Activated naive CD4-positive, alpha-beta T cell treated with anti-CD3 and anti-CD28 coated beads, Interleukin-2, amount 50 U/mL, for 24 hours (primary cell): ENCODE data around the gene ASS1.
"Not testable (repeated sequence)": the region's sequence is repeated elsewhere in the genome, so short reads cannot be mapped to it uniquely, and the experiment has no call there.

Experiments
- H3K27ac Mint-ChIP-seq: one replicate; pipeline ENCODE4 v1.8.0; 2021; ENCODE audit warnings: mild to moderate bottlenecking, mixed read lengths
- H3K27me3 Mint-ChIP-seq: one replicate; pipeline ENCODE4 v1.8.0; 2021; ENCODE audit warnings: mixed read lengths
- H3K36me3 Mint-ChIP-seq: one replicate; pipeline ENCODE4 v1.8.0; 2021; ENCODE audit warnings: mixed read lengths
- H3K4me1 Mint-ChIP-seq: one replicate; pipeline ENCODE4 v1.8.0; 2021; ENCODE audit warnings: mixed read lengths
- H3K4me3 Mint-ChIP-seq: one replicate; pipeline ENCODE4 v1.8.0; 2021; ENCODE audit warnings: mild to moderate bottlenecking, mixed read lengths
- H3K9me3 Mint-ChIP-seq: one replicate; pipeline ENCODE4 v1.8.0; 2021; ENCODE audit warnings: mixed read lengths

ASS1 gene

DNA sequence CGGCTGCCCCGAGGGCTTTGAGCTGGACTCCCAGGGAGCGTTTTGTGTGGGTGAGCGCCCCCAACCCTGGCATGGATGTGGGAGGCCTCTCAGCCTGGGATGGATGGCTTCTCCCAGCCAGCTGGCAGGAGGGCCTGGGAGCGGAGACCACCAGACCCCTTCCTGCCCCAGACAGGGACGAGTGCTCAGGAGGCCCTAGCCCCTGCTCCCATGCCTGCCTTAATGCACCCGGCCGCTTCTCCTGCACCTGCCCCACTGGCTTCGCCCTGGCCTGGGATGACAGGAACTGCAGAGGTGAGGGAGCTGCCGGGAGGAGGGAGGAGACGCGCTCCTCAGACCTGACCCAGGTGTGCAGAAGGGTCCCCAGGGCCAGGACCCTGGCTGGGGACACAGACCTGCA is 17.4 kb upstream of the ASS1 start:
- no peaks in the 10 kb centered on the region for H3K4me1 Mint-ChIP-seq

DNA sequence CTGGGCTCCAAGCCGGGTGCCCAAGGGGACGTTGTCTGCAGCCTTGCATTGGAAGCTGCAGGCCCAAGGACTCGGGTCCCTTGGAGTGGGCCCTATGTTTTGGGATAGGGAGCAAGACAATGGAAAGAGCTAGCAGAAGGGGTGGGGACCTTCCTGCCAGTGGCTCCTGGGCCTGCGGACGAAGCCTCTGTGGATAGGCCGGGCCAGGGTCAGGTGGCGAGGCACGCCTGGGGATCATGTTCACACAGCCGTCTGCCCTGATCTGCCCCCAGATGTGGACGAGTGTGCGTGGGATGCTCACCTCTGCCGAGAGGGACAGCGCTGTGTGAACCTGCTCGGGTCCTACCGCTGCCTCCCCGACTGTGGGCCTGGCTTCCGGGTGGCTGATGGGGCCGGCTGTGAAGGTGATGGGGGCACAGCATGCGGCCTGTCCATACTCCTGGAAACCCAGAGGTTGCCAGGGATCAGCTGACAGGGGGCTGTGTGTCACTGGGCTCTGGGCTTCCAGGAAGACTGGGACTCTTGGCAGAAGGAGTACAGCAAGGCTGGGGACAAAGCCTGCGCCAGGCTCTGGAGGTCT is 16.6 kb upstream of the ASS1 start:
- H3K4me1 Mint-ChIP-seq, result no peaks in the 10 kb centered on the region
- H3K27me3 Mint-ChIP-seq, result peaks cover 5% of the 10 kb centered on the region
- no peaks in the 10 kb centered on the region for H3K9me3 Mint-ChIP-seq
- no peak overlapping the region for H3K4me3 Mint-ChIP-seq
- no peak overlapping the region for H3K27ac Mint-ChIP-seq
- H3K36me3 Mint-ChIP-seq, result no peaks in the 10 kb centered on the region

More for the DNA sequence above, 17.4 kb upstream of the ASS1 start:
- H3K36me3 Mint-ChIP-seq, result no peaks in the 10 kb centered on the region
- H3K4me3 Mint-ChIP-seq, result no peak overlapping the region
- H3K27me3 Mint-ChIP-seq, result peaks cover 1% of the 10 kb centered on the region
- H3K9me3 Mint-ChIP-seq, result no peaks in the 10 kb centered on the region
- no peak overlapping the region for H3K27ac Mint-ChIP-seq

DNA sequence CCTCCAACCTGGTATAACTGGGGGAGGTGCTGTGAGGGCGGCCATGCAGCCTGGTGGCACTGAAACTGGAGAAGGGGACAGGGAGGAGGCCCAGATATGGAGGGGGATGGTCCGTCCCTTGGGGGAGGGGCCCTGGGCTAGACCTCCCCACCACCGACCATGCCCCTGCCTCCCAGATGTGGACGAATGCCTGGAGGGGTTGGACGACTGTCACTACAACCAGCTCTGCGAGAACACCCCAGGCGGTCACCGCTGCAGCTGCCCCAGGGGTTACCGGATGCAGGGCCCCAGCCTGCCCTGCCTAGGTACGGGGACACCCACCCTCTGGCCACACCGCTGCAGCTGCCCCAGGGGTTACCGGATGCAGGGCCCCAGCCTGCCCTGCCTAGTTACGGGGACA is 15.4 kb upstream of the ASS1 start:
- H3K4me1 Mint-ChIP-seq, result no peaks in the 10 kb centered on the region
- peaks cover 5% of the 10 kb centered on the region for H3K27me3 Mint-ChIP-seq
- H3K36me3 Mint-ChIP-seq, result no peaks in the 10 kb centered on the region
- no peak overlapping the region for H3K4me3 Mint-ChIP-seq
- H3K27ac Mint-ChIP-seq, result no peak overlapping the region
- no peaks in the 10 kb centered on the region for H3K9me3 Mint-ChIP-seq

DNA sequence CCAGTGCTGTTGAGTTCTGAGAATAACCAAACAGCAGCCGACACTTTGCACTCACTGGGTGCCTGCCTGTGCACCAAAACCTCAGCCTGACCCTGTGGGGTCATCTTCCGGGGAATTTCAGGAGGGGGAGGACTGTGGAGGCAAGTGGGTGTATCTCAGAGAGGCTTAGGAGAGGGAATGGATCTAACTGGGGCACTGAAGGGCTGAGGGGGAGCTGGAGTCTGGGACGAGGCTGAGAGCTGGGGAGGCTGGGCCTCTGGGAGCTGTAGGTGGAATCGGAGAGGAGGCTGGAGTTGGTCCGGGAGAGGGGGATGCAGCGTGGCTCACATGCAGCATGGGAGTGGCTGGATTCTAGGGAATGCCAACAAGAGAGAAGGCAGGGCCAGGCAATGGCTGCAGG is 14.9 kb upstream of the ASS1 start:
- peaks cover 5% of the 10 kb centered on the region for H3K27me3 Mint-ChIP-seq
- H3K4me1 Mint-ChIP-seq, result no peaks in the 10 kb centered on the region
- no peak overlapping the region for H3K27ac Mint-ChIP-seq
- H3K9me3 Mint-ChIP-seq, result no peaks in the 10 kb centered on the region
- no peaks in the 10 kb centered on the region for H3K36me3 Mint-ChIP-seq
- no peak overlapping the region for H3K4me3 Mint-ChIP-seq

DNA sequence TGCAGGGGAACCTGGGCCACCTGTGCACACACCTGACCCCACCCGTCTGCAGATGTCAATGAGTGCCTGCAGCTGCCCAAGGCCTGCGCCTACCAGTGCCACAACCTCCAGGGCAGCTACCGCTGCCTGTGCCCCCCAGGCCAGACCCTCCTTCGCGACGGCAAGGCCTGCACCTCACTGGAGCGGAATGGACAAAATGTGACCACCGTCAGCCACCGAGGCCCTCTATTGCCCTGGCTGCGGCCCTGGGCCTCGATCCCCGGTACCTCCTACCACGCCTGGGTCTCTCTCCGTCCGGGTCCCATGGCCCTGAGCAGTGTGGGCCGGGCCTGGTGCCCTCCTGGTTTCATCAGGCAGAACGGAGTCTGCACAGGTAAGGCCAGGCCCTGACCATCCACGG is 14.5 kb upstream of the ASS1 start:
- Mint-ChIP-seq H3K27me3 (peaks cover 7% of the 10 kb centered on the region), H3K4me3 (no peak overlapping the region), H3K27ac (no peak overlapping the region), H3K9me3 (no peaks in the 10 kb centered on the region), H3K36me3 (no peaks in the 10 kb centered on the region), H3K4me1 (no peaks in the 10 kb centered on the region)

DNA sequence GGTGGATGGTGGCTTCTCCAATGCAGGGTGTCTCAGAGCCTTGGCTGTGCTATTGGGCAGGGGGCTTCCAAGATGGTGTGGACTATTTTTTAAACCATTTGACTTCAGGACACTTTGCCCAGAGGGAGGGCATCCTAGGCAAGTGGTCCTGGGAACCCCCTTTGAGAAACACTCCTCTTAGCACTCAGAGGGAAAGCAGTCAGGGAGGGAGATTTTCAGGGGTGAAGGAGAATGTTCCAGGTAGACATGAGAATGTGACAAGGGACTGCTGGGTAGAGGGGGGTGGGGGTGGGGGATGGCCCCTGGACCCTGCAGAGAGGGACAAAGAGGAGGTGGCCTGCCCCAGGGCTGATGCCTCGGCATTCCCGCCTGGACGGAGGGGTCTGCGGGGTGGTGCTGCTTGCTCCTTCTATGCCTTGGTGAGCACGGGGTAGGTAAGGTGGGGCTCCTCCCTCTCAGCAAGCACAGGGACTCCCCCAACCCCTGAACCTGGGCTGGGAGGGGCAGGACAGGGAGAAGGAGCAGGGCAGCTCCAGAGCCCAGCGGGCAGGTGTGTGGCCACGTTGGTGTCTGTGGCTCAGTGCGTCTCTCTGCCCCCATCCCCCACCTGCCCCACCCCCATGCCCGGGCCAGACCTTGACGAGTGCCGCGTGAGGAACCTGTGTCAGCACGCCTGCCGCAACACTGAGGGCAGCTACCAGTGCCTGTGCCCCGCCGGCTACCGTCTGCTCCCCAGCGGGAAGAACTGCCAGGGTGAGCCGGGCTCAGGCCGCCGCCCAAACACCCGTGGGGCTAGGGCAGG is 13.8 kb upstream of the ASS1 start:
- H3K4me3 Mint-ChIP-seq, result no peak overlapping the region
- no peak overlapping the region for H3K27ac Mint-ChIP-seq
- H3K4me1 Mint-ChIP-seq, result no peaks in the 10 kb centered on the region
- peaks cover 9% of the 10 kb centered on the region for H3K27me3 Mint-ChIP-seq
- H3K9me3 Mint-ChIP-seq, result no peaks in the 10 kb centered on the region
- H3K36me3 Mint-ChIP-seq, result no peaks in the 10 kb centered on the region

DNA sequence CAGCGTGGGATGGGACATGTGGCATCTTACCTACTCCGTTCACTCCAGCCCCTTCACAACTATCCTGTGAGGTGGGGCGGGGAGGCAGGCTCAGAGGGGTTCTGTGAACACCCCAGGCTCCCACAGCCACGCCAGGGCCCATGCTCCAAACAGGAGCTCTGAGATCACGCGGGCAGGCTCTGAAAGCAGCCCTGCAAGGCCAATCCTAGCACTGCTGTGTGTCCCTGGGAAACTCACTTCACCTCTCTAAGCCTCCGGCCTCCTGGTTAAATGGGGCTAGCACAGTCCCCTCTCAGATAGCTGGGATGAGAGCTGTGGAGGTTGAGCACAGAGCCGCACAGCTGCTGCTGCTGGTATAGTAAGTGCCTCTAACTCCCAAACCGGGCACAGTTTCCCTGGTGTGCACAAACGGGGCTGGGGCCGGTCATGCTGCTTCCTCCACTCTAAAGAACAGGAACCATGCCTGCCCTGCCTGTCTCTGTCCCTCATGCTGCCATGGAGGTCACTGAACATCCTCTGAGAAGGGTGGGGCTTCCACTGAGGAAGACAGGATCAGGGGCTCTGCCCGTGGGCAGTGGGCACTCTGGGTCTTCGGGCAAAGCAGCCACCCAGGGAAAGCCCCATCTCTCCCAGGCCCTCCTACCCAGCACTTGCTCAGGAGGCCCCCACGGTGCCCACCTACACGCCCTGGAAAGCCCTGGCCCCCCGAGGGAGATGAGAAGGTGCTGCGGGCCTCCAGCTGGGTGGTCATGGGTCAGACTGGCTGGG is 13.0 kb upstream of the ASS1 start:
- Mint-ChIP-seq H3K27me3 (peaks cover 9% of the 10 kb centered on the region), H3K4me3 (no peak overlapping the region), H3K9me3 (no peaks in the 10 kb centered on the region), H3K36me3 (no peaks in the 10 kb centered on the region), H3K27ac (no peak overlapping the region), H3K4me1 (no peaks in the 10 kb centered on the region)

DNA sequence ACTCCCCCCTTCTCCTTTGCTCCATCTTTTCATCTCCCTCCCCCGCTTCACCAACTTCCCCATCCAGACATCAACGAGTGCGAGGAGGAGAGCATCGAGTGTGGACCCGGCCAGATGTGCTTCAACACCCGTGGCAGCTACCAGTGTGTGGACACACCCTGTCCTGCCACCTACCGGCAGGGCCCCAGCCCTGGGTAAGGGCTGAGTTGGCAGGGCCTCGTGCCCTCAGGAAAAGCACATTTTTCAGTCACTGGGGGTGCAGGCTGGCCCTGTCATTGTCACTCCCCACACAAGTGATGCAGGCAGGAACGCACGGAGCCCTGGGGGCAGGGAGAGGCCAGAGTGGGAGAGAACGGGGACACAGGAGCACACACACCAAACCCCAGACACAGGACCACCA is 12.4 kb upstream of the ASS1 start:
- Mint-ChIP-seq H3K4me1 (no peaks in the 10 kb centered on the region), H3K27ac (no peak overlapping the region), H3K9me3 (no peaks in the 10 kb centered on the region), H3K4me3 (peak overlapping the region; percentile 44), H3K36me3 (no peaks in the 10 kb centered on the region), H3K27me3 (peaks cover 11% of the 10 kb centered on the region)

DNA sequence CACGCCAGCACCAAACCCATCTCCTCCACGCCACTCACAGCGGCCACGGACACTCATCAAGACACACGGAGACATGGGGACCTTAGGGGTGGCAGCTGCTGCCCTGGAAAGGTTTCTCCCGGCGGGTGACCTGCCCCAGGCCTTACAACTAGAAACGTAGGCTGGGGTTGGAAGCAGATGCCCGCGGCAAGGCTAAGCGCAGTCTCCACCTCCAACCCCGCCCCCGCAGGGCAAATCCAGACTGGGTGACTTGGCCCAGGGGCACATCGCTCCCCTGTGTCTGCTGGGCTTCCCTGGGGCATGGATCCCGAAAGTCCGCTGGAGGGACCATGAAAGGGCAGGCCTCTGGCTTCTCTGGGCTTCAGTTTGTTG is 12.0 kb upstream of the ASS1 start:
- H3K9me3 Mint-ChIP-seq, result no peaks in the 10 kb centered on the region
- peaks cover 11% of the 10 kb centered on the region for H3K27me3 Mint-ChIP-seq
- peak overlapping the region; percentile 44 for H3K4me3 Mint-ChIP-seq
- H3K27ac Mint-ChIP-seq, result no peak overlapping the region
- H3K36me3 Mint-ChIP-seq, result no peaks in the 10 kb centered on the region
- no peaks in the 10 kb centered on the region for H3K4me1 Mint-ChIP-seq

DNA sequence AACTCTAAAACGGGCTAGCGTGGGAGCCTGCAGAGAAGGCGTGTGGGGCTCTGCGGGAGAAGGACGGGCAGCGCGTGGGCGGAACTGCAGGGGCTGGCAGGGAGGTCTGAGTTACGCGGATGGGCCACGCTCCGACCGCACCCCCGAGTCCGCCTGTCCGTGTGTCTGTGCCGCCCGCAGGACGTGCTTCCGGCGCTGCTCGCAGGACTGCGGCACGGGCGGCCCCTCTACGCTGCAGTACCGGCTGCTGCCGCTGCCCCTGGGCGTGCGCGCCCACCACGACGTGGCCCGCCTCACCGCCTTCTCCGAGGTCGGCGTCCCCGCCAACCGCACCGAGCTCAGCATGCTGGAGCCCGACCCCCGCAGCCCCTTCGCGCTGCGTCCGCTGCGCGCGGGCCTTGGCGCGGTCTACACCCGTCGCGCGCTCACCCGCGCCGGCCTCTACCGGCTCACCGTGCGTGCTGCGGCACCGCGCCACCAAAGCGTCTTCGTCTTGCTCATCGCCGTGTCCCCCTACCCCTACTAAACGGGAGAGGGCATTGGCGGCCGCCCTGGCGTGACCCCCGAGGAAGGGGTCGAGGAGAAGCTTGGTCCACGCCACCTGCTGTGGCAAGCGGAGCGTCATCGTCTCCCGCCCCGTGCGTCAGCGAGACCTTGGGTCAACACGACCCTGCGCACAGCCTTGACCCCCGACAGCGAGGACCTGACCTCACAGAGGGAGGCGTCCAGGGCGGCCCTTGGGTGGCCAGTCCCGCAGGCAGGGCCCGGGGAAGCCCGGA is 11.4 kb upstream of the ASS1 start:
- Mint-ChIP-seq H3K27ac (no peak overlapping the region), H3K4me1 (no peaks in the 10 kb centered on the region), H3K27me3 (peaks cover 13% of the 10 kb centered on the region), H3K4me3 (no peak overlapping the region), H3K9me3 (no peaks in the 10 kb centered on the region), H3K36me3 (no peaks in the 10 kb centered on the region)

DNA sequence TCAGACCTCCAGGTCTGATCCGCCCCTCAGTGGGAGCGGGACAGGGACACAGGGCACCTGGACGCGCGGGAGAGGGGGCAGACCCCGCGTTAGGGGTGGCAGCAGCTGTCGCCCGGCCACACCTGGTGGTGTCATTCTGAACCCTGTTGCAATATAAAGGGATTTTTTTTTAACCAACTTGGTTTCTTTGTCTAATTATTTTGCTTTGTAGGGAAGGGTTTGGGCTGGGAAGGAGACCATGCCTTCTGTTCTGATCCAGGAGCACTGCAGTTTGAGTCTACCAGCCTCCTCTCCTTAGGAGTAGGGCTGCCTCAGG is 10.9 kb upstream of the ASS1 start:
- H3K27me3 Mint-ChIP-seq, result peaks cover 13% of the 10 kb centered on the region
- no peaks in the 10 kb centered on the region for H3K9me3 Mint-ChIP-seq
- H3K4me3 Mint-ChIP-seq, result no peak overlapping the region
- no peaks in the 10 kb centered on the region for H3K36me3 Mint-ChIP-seq
- H3K4me1 Mint-ChIP-seq, result no peaks in the 10 kb centered on the region
- H3K27ac Mint-ChIP-seq, result no peak overlapping the region

DNA sequence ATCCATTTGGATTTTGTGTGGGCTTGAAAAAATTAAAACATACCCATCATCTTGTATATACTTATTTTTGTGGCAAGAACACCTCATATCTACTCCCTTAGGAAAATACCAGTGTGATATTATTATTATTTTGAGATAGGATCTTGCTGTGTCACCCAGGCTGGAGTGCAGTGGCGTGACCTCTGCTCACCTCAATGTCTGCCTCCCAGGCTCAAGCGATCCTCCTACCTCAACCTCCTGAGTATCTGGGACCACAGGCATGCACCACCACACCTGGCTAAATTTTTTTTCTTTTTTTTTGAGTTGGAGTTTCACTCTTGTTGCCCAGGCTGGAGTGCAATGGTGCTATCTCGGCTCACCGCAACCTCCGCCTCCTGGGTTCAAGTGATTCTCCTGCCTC is 10.1 kb upstream of the ASS1 start:
- not testable (repeated sequence) for H3K9me3 Mint-ChIP-seq, H3K27ac Mint-ChIP-seq, H3K4me3 Mint-ChIP-seq, H3K4me1 Mint-ChIP-seq, H3K36me3 Mint-ChIP-seq
- H3K27me3 Mint-ChIP-seq, result peaks cover 16% of the 10 kb centered on the region

DNA sequence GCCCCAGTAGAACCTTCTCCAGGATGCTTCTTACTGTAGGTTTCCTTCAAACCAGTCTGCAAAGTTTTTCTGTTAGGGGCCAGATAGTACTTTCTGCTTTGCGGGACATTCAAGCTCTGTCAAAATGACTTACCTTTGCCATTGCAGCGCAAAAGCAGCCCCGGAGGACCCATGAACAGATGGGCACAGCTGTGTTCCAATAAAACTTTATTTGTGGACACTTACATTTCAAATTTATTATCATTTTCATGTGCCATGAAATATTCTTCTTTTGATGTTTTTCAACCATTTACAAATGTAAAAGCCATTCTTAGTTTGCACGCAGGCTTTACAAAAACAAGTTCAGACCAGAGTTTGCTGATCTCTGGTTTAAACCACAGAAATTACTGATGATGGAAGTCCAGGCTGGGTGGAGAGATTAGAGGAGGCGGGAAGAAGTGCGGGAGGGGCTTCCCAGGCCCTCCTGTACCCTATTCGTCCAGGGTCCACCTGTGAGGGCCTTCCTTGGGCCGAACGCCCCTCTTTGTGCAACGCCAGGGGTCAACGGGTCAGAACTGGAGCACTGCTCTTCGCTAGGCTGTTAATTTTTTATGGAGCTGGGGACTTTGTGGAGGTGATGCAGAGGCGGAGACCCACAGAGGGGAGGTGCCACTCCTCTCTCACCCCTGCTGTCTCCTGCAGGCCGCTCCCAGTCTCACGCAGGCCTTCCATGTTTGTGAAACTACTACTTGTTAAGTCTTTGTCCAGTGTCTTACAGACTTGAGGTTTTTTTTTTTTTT is 7.6 kb upstream of the ASS1 start:
- Mint-ChIP-seq H3K27ac (no peak overlapping the region), H3K4me1 (no peaks in the 10 kb centered on the region), H3K27me3 (peaks cover 20% of the 10 kb centered on the region)

DNA sequence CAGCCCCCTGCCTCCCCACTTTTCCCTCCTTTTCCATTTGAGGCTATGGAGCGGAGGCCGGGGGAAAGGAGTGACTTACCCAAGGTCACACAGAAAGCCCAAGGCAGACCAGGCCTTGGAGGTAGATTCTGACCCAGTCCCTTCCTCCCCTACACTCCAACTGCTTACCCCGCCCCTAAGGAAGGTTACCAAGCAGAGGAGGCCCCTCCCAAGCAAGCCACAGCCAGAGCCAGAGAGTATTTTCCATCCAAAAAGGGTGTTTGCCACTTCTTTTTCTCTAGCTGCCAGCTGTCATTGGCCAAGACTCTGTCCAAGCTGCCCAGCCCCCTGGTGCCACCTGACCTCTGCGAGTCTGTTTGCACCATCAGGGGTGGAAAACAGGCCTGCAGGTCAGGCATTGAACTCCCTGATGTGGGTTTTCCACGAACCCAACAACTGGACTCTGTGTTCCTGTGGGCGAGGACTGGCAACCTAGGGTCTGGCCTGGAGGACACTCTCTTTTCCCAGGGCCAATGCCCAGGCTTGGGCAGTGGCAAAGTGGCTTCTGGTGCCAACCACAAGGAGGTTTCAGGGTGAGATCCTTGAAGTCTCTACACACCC is 6.3 kb upstream of the ASS1 start:
- peaks cover 16% of the 10 kb centered on the region for H3K27me3 Mint-ChIP-seq
- H3K4me1 Mint-ChIP-seq, result no peaks in the 10 kb centered on the region
- peaks cover 7% of the 10 kb centered on the region for H3K9me3 Mint-ChIP-seq
- H3K4me3 Mint-ChIP-seq, result no peak overlapping the region
- H3K27ac Mint-ChIP-seq, result no peak overlapping the region
- H3K36me3 Mint-ChIP-seq, result peaks cover 7% of the 10 kb centered on the region

More for the DNA sequence above, 7.6 kb upstream of the ASS1 start:
- peaks cover 7% of the 10 kb centered on the region for H3K36me3 Mint-ChIP-seq
- no peak overlapping the region for H3K4me3 Mint-ChIP-seq
- peaks cover 7% of the 10 kb centered on the region for H3K9me3 Mint-ChIP-seq

DNA sequence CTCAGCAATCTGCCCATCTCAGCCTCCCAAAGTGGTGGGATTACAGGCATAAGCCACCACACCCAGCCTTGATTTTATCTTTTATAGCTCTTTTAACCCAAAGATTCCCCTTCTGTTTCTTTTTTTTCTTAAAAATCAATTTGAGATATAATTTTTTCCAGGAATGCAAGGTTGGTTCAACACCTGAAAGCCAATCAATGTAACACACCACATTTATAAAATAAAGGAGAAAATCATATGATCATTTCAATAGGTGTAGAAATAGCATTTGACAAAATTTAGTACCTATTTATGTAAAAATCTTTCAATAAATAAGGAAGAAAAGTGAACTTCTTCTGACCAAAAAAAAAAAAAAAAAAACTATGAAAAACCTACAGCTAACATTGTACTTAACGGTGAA is 3.7 kb upstream of the ASS1 start:
- Mint-ChIP-seq H3K27ac (no peak overlapping the region), H3K36me3 (peaks cover 7% of the 10 kb centered on the region), H3K4me1 (peaks cover 3% of the 10 kb centered on the region), H3K27me3 (peaks cover 17% of the 10 kb centered on the region), H3K9me3 (peaks cover 7% of the 10 kb centered on the region), H3K4me3 (no peak overlapping the region)
